Ishikawa (cell line): ENCODE data around the gene ZNF804B.

Experiments
- EP300 ChIP-seq: IDR thresholded peaks from 2 replicates; pipeline ENCODE4 v1.6.1; 2012; ENCODE audit warnings: borderline replicate concordance
- FOXM1 ChIP-seq: IDR thresholded peaks from 2 replicates; pipeline ENCODE4 v1.6.1; 2012; ENCODE audit warnings: low read depth, borderline replicate concordance
- MAX ChIP-seq: IDR thresholded peaks from 2 replicates; pipeline ENCODE4 v1.6.1; 2012
- NFIC ChIP-seq: IDR thresholded peaks from 2 replicates; pipeline ENCODE4 v1.6.1; 2012
- RAD21 ChIP-seq: IDR thresholded peaks from 2 replicates; pipeline ENCODE4 v1.6.1; 2012; ENCODE audit warnings: low read depth
- TEAD4 ChIP-seq: IDR thresholded peaks from 2 replicates; pipeline ENCODE4 v1.6.1; 2012
- USF1 ChIP-seq: IDR thresholded peaks from 2 replicates; pipeline ENCODE4 v1.6.1; 2012
- TF ChIP-seq, protein P1 (sequence below): IDR thresholded peaks from 2 replicates; pipeline ENCODE4 v1.6.1; 2012; ENCODE audit warnings: low read depth, mild to moderate bottlenecking

DNA sequence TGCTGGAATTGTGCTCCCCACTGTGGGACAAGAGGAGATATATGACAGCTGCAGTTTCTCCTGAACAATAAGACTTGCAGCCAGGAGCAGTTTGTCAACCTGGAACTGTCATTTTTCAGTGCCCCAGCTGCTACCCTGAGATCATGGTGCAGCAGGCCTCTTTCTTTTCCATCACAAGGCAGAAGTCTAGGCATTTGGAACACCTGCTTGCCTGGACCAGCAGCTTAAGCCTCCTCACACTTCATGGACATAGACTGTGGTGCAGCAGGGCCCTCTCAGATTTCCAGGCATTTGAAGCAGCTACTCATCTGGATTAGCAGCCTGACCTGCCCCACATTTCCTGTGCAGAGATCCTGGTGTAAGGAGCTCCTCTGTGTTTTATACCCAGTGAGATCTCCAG lies 486.7 kb downstream of the ZNF804B start:
- TF ChIP-seq, protein P1, sequence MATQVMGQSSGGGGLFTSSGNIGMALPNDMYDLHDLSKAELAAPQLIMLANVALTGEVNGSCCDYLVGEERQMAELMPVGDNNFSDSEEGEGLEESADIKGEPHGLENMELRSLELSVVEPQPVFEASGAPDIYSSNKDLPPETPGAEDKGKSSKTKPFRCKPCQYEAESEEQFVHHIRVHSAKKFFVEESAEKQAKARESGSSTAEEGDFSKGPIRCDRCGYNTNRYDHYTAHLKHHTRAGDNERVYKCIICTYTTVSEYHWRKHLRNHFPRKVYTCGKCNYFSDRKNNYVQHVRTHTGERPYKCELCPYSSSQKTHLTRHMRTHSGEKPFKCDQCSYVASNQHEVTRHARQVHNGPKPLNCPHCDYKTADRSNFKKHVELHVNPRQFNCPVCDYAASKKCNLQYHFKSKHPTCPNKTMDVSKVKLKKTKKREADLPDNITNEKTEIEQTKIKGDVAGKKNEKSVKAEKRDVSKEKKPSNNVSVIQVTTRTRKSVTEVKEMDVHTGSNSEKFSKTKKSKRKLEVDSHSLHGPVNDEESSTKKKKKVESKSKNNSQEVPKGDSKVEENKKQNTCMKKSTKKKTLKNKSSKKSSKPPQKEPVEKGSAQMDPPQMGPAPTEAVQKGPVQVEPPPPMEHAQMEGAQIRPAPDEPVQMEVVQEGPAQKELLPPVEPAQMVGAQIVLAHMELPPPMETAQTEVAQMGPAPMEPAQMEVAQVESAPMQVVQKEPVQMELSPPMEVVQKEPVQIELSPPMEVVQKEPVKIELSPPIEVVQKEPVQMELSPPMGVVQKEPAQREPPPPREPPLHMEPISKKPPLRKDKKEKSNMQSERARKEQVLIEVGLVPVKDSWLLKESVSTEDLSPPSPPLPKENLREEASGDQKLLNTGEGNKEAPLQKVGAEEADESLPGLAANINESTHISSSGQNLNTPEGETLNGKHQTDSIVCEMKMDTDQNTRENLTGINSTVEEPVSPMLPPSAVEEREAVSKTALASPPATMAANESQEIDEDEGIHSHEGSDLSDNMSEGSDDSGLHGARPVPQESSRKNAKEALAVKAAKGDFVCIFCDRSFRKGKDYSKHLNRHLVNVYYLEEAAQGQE, result no peak
- no peak for TF ChIP-seq USF1
- no peak for TF ChIP-seq RAD21
- TF ChIP-seq FOXM1, result no peak
- TF ChIP-seq MAX, result no peak
- TF ChIP-seq TEAD4, result no peak
- TF ChIP-seq EP300, result no peak
- TF ChIP-seq NFIC, result no peak
